ENCODE data around the gene PEAK1. TPM values are rescaled to one million over a fixed set of nuclear protein-coding genes. Genes with fewer than 3 reads are reported as not detected.
A peak's percentile ranks its signal among the peaks of the same experiment; 100 is the strongest.

Gene PEAK1
- total RNA-seq, 2 donors from 2014 or later: 33.5 to 54.4 TPM

DNA sequence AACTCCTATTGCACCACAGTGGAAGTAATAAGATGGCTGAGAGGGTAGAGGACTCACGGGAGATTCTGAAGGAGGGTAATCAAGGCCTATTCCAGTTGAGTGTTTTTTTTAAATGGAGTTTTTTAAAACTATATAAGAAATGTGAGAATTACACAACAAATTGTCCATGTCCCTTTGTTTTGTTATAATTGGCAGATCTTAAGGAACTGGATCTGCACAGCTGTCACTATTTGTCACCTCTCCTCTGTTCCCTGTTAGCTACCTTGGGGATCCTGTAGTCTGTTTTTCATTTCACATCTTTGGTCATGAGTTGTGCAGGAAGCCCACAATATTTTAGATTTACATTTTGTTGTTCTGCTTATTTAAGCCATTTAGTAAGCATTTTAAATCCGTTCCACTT lies 271.7 kb downstream of the PEAK1 start:
- H3K4me1 ChIP-seq: no peaks in the 10 kb centered on the region
- no peak overlapping the region for H3K9ac ChIP-seq (ENCODE audit: low read depth in 2 of 2, low read length in 2 of 2)
- intact Hi-C loops (cut with DNase I): no loop called here
- no peaks in the 10 kb centered on the region for H3K36me3 ChIP-seq
- no peaks in the 10 kb centered on the region for H3K27me3 ChIP-seq
- TF ChIP-seq, protein P1, sequence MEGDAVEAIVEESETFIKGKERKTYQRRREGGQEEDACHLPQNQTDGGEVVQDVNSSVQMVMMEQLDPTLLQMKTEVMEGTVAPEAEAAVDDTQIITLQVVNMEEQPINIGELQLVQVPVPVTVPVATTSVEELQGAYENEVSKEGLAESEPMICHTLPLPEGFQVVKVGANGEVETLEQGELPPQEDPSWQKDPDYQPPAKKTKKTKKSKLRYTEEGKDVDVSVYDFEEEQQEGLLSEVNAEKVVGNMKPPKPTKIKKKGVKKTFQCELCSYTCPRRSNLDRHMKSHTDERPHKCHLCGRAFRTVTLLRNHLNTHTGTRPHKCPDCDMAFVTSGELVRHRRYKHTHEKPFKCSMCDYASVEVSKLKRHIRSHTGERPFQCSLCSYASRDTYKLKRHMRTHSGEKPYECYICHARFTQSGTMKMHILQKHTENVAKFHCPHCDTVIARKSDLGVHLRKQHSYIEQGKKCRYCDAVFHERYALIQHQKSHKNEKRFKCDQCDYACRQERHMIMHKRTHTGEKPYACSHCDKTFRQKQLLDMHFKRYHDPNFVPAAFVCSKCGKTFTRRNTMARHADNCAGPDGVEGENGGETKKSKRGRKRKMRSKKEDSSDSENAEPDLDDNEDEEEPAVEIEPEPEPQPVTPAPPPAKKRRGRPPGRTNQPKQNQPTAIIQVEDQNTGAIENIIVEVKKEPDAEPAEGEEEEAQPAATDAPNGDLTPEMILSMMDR (IDR thresholded peaks at IDR 0.05): no peak
- no peaks in the 10 kb centered on the region for H3K9me3 ChIP-seq
- DNase-seq: no peak
- H3K4me3 ChIP-seq: no peak overlapping the region
- no peak overlapping the region for H3K27ac ChIP-seq

DNA sequence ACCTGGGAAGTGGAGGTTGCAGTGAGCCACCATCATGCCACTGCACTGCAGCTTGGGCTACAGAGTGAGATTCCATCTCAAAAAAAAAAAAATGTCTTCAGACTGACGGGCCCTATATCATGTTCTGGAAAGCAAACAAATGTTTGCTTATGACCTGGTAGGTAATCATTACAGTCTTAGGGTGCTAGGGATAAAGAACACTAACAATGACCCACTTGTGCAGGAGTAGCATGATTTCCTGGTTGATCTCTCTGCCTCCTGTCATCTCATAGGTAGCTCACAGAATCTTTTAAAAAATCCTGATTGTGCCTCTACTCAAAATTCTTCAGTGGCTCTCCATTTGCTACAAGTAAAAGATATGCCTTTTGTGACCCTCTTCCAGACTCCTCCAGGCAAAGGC lies 274.5 kb downstream of the PEAK1 start:
- Histone ChIP-seq H3K27me3 (no peaks in the 10 kb centered on the region), H3K27ac (peak overlapping the region; percentile 19), H3K4me3 (no peak overlapping the region), H3K36me3 (no peaks in the 10 kb centered on the region), H3K4me1 (no peaks in the 10 kb centered on the region), H3K9ac (ENCODE audit: low read depth in 2 of 2, low read length in 2 of 2) (no peak overlapping the region), H3K9me3 (no peaks in the 10 kb centered on the region)
- intact Hi-C loops (cut with DNase I): no loop called here
- TF ChIP-seq, protein P1 (IDR thresholded peaks at IDR 0.05): no peak
- no peak for DNase-seq

DNA sequence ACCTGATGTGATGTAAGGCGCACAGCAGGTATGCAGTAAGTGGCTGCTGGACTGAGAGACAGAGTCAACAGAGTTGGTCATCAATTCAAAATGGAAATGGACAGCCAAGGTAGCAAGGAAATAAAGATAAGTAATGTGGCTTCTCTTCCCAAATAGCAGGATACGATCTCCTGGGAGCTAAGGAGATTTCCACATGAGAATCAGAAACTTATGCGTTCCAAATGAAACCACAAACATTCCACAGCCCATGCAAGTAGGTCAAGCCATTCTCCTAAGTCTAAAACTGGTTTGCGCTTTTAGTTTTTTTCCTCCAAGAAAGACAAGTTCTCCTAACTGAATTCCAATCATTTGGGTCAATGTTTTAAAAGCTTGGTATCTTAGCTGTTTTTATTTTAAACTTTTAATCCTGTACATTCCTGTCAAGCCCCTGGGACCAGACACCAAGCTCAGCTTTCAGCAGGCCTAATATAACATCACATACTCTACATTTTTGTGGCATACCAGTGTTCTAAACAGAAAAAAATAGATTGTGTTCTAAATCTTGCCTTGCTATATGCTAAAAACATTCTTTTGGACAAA lies 275.3 kb downstream of the PEAK1 start:
- no peak overlapping the region for H3K4me3 ChIP-seq
- no peaks in the 10 kb centered on the region for H3K9me3 ChIP-seq
- intact Hi-C loops (cut with DNase I): no loop called here
- TF ChIP-seq, protein P1 (IDR thresholded peaks at IDR 0.05): no peak
- H3K27me3 ChIP-seq: no peaks in the 10 kb centered on the region
- no peaks in the 10 kb centered on the region for H3K36me3 ChIP-seq
- peak overlapping the region; percentile 19 for H3K27ac ChIP-seq
- H3K4me1 ChIP-seq: no peaks in the 10 kb centered on the region
- H3K9ac ChIP-seq (ENCODE audit: low read depth in 2 of 2, low read length in 2 of 2): no peak overlapping the region
- DNase-seq: no peak

DNA sequence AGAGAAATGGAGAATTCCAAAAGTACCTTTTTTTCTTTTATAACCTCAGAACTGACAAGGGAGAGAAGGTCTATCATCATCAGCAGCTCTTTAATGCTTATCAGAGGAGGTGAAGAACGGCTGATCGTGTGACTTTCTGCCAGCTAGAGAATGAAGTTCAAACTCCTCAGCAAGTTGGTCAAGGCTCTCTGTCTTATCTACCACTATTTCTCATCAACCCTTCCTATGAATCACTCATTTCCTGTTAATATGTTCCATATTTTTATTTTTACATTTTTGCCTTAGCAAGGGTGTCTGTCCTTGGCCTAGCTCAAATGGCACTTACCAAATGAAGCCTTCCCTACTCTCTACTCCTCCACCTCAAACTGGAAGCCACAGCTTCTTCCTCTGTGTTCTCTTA lies 275.9 kb downstream of the PEAK1 start:
- H3K4me1 ChIP-seq: no peaks in the 10 kb centered on the region
- intact Hi-C loops (cut with DNase I): no loop called here
- no peaks in the 10 kb centered on the region for H3K9me3 ChIP-seq
- no peaks in the 10 kb centered on the region for H3K36me3 ChIP-seq
- H3K9ac ChIP-seq (ENCODE audit: low read depth in 2 of 2, low read length in 2 of 2): no peak overlapping the region
- TF ChIP-seq, protein P1 (IDR thresholded peaks at IDR 0.05): no peak
- no peaks in the 10 kb centered on the region for H3K27me3 ChIP-seq
- no peak overlapping the region for H3K27ac ChIP-seq
- H3K4me3 ChIP-seq: no peak overlapping the region
- DNase-seq: no peak

DNA sequence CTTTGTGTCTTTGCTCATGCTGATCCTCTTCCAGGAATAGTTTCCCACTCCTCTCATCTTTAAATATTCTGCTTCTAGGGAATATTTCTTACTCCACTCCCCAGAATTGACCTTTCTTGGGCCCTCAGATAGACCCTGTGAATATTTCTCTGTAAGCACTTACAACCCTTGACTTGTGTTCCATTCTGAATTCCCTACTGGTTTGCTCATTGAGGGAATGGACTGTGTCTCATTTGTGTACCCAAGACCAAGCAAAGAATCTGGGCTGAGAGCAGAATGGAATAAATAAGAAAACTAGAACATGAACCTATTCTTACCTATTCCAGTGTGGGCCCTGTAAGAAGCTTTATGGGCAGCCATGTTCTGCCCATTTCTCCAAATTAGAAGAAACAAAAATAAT lies 276.3 kb downstream of the PEAK1 start:
- no peaks in the 10 kb centered on the region for H3K36me3 ChIP-seq
- H3K27ac ChIP-seq: no peak overlapping the region
- no peaks in the 10 kb centered on the region for H3K9me3 ChIP-seq
- intact Hi-C loops (cut with DNase I): no loop called here
- H3K27me3 ChIP-seq: no peaks in the 10 kb centered on the region
- H3K4me3 ChIP-seq: no peak overlapping the region
- no peaks in the 10 kb centered on the region for H3K4me1 ChIP-seq
- DNase-seq: no peak
- no peak overlapping the region for H3K9ac ChIP-seq (ENCODE audit: low read depth in 2 of 2, low read length in 2 of 2)
- TF ChIP-seq, protein P1 (IDR thresholded peaks at IDR 0.05): no peak

Measured in colonic mucosa (tissue), 4 donors.